Astrocyte (in vitro differentiated cells and primary cell): ENCODE measurements around the gene PPM1B. TPM values are rescaled to one million over a fixed set of nuclear protein-coding genes. Genes with fewer than 3 reads are reported as not detected.

Source experiments
- DNase-seq: peaks from one replicate; pipeline ENCODE4 v3.0.0-alpha.2; 2010; ENCODE audit warnings: low read depth
- FAIRE-seq: peaks from 2 replicates; lab custom pipeline; 2011; peaks lifted over from hg19 to GRCh38; lab: Jason Lieb, UNC
- H2AFZ ChIP-seq: 2 replicates; pipeline ENCODE4 v1.6.0; 2012; ENCODE audit warnings: low read depth, low read length, inconsistent platforms
- H3K27ac ChIP-seq: 2 replicates; pipeline ENCODE4 v1.5.1; 2011; ENCODE audit warnings: low read depth, low read length, inconsistent platforms
- H3K27me3 ChIP-seq: 2 replicates; pipeline ENCODE4 v1.6.0; 2011; ENCODE audit warnings: low read length, inconsistent platforms; ENCODE audit not compliant: insufficient read depth
- H3K36me3 ChIP-seq: 2 replicates; pipeline ENCODE4 v1.5.1; 2011; ENCODE audit warnings: low read length, inconsistent platforms; ENCODE audit not compliant: insufficient read depth
- H3K4me1 ChIP-seq: 2 replicates; pipeline ENCODE4 v1.5.1; 2011; ENCODE audit warnings: low read length, inconsistent platforms; ENCODE audit not compliant: insufficient read depth
- H3K4me2 ChIP-seq: 2 replicates; pipeline ENCODE4 v1.6.0; 2012; ENCODE audit warnings: low read length, inconsistent platforms
- H3K4me3 ChIP-seq: 2 replicates; pipeline ENCODE4 v1.5.1; 2011; ENCODE audit warnings: low read depth, mild to moderate bottlenecking, low read length, inconsistent platforms; ENCODE audit not compliant: insufficient read depth
- H3K79me2 ChIP-seq: 2 replicates; pipeline ENCODE4 v1.6.0; 2012; ENCODE audit warnings: mild to moderate bottlenecking, low read length, inconsistent platforms; ENCODE audit not compliant: insufficient read depth
- H3K9ac ChIP-seq: 2 replicates; pipeline ENCODE4 v1.6.0; 2012; ENCODE audit warnings: mild to moderate bottlenecking, low read length, inconsistent platforms
- H3K9me3 ChIP-seq: 2 replicates; pipeline ENCODE4 v1.5.1; 2012; ENCODE audit warnings: low read depth, mild to moderate bottlenecking, low read length, inconsistent platforms; ENCODE audit not compliant: insufficient read depth
- H4K20me1 ChIP-seq: 2 replicates; pipeline ENCODE4 v1.6.0; 2012; ENCODE audit warnings: low read length, inconsistent platforms; ENCODE audit not compliant: insufficient read depth
- H3K27ac Mint-ChIP-seq: one replicate; pipeline ENCODE4 v1.8.0; 2021; ENCODE audit warnings: mild to moderate bottlenecking, mixed read lengths; ENCODE audit not compliant: unreplicated experiment
- H3K27me3 Mint-ChIP-seq: one replicate; pipeline ENCODE4 v1.8.0; 2021; ENCODE audit warnings: low read depth, mixed read lengths; ENCODE audit not compliant: unreplicated experiment
- H3K36me3 Mint-ChIP-seq: one replicate; pipeline ENCODE4 v1.8.0; 2021; ENCODE audit warnings: low read depth, mixed read lengths; ENCODE audit not compliant: unreplicated experiment
- H3K4me1 Mint-ChIP-seq: one replicate; pipeline ENCODE4 v1.8.0; 2021; ENCODE audit warnings: low read depth, mixed read lengths; ENCODE audit not compliant: unreplicated experiment
- H3K4me3 Mint-ChIP-seq: one replicate; pipeline ENCODE4 v1.8.0; 2021; ENCODE audit warnings: mild to moderate bottlenecking, moderate library complexity, mixed read lengths; ENCODE audit not compliant: unreplicated experiment
- H3K9me3 Mint-ChIP-seq: one replicate; pipeline ENCODE4 v1.8.0; 2021; ENCODE audit warnings: mild to moderate bottlenecking, mixed read lengths; ENCODE audit not compliant: unreplicated experiment
- EZH2 ChIP-seq: IDR thresholded peaks from 2 replicates; pipeline ENCODE4 v1.6.1; 2012; ENCODE audit warnings: mild to moderate bottlenecking, low read length, inconsistent platforms; ENCODE audit not compliant: insufficient read depth
- total RNA-seq: library from RNA; stranded (reverse); gene quantifications from 2 replicates; pipeline ENCODE4 v1.2.1, GENCODE V29; 2021
- TF ChIP-seq, protein P1 (sequence below): IDR thresholded peaks from 2 replicates; pipeline ENCODE4 v1.5.1; 2011; ENCODE audit warnings: low read depth, mild to moderate bottlenecking, inconsistent platforms, low read length, moderate library complexity; ENCODE audit not compliant: insufficient read depth

PPM1B gene
- total RNA-seq, 1 donor from 2014 or later = 39.4 TPM

DNA sequence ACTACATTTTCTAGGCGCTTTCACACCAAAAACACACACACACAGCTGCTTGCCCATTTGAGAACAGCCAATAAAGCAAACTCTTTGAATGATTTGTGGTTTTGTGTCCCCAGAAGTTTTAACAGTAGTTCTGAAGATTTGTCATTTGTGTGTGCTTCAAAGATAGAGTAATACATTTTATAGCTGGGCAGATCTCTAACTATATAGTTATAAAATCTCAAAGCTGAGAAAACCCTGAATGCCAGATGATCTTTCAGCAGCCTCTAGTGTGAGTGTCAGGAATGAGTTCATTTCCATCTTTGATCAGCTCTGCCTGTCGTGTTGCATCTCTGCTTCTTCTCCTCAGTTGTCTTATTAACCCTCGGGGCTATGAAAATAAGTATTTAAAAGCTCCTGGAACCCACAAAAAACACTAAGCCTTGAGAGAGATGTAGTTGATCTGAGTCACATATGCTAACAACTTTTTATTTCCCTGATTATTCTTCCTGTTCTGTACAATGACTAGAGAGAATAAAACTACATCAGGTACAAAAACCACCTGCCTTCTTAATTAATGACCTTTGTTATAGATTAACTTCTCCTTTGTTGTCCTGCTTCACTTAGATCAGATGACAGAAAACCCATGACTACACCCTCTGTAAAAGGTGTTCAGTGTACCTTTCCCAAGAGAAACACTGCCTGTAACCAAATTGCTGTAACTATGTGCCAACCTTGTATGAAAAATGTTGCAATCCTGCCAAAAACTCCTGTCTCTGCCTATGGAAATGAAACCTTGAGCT lies 76.6 kb downstream of the PPM1B start:
- Histone ChIP-seq H3K79me2 (no peaks in the 10 kb centered on the region), H3K9me3 (no peaks in the 10 kb centered on the region), H4K20me1 (no peaks in the 10 kb centered on the region), H3K27ac (no peak overlapping the region), H3K9ac (no peak overlapping the region), H3K4me1 (no peaks in the 10 kb centered on the region), H3K36me3 (no peaks in the 10 kb centered on the region), H2AFZ (no peak overlapping the region), H3K27me3 (no peaks in the 10 kb centered on the region), H3K4me2 (no peak overlapping the region), H3K4me3 (no peak overlapping the region)
- DNase-seq (no peak), FAIRE-seq (no peak)
- TF ChIP-seq, protein P1, sequence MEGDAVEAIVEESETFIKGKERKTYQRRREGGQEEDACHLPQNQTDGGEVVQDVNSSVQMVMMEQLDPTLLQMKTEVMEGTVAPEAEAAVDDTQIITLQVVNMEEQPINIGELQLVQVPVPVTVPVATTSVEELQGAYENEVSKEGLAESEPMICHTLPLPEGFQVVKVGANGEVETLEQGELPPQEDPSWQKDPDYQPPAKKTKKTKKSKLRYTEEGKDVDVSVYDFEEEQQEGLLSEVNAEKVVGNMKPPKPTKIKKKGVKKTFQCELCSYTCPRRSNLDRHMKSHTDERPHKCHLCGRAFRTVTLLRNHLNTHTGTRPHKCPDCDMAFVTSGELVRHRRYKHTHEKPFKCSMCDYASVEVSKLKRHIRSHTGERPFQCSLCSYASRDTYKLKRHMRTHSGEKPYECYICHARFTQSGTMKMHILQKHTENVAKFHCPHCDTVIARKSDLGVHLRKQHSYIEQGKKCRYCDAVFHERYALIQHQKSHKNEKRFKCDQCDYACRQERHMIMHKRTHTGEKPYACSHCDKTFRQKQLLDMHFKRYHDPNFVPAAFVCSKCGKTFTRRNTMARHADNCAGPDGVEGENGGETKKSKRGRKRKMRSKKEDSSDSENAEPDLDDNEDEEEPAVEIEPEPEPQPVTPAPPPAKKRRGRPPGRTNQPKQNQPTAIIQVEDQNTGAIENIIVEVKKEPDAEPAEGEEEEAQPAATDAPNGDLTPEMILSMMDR = no peak
- no peak for TF ChIP-seq EZH2
- Mint-ChIP-seq H3K36me3 (no peaks in the 10 kb centered on the region), H3K4me1 (peaks cover 10% of the 10 kb centered on the region), H3K4me3 (no peak overlapping the region), H3K27me3 (no peaks in the 10 kb centered on the region), H3K27ac (no peak overlapping the region), H3K9me3 (no peaks in the 10 kb centered on the region)

GRCh38 chr2:44246436-44246835 lies 77.8 kb downstream of the PPM1B start:
- Mint-ChIP-seq H3K27me3 (no peaks in the 10 kb centered on the region), H3K4me1 (peaks cover 10% of the 10 kb centered on the region), H3K36me3 (peaks cover 1% of the 10 kb centered on the region), H3K4me3 (no peak overlapping the region), H3K9me3 (peaks cover 2% of the 10 kb centered on the region), H3K27ac (no peak overlapping the region)
- FAIRE-seq (no peak), DNase-seq (peak; percentile 48)
- no peak for TF ChIP-seq EZH2
- TF ChIP-seq, protein P1 = no peak
- H3K27me3 ChIP-seq = no peaks in the 10 kb centered on the region
- H3K36me3 ChIP-seq = no peaks in the 10 kb centered on the region
- H3K9ac ChIP-seq = no peak overlapping the region
- H4K20me1 ChIP-seq = no peaks in the 10 kb centered on the region
- no peaks in the 10 kb centered on the region for H3K9me3 ChIP-seq
- no peaks in the 10 kb centered on the region for H3K79me2 ChIP-seq
- H3K4me1 ChIP-seq = no peaks in the 10 kb centered on the region
- H2AFZ ChIP-seq = no peak overlapping the region
- no peak overlapping the region for H3K4me3 ChIP-seq
- H3K4me2 ChIP-seq = no peak overlapping the region
- no peak overlapping the region for H3K27ac ChIP-seq

- Histone ChIP-seq H3K4me3 (no peak overlapping the region), H3K9me3 (no peaks in the 10 kb centered on the region), H3K4me2 (no peak overlapping the region), H3K36me3 (no peaks in the 10 kb centered on the region), H3K79me2 (no peaks in the 10 kb centered on the region), H3K27ac (no peak overlapping the region), H3K27me3 (no peaks in the 10 kb centered on the region), H3K9ac (no peak overlapping the region), H4K20me1 (no peaks in the 10 kb centered on the region), H3K4me1 (no peaks in the 10 kb centered on the region), H2AFZ (no peak overlapping the region)
- DNase-seq (no peak), FAIRE-seq (no peak)
- no peak overlapping the region for H3K4me3 Mint-ChIP-seq
- peaks cover 2% of the 10 kb centered on the region for H3K36me3 Mint-ChIP-seq
- H3K4me1 Mint-ChIP-seq = peaks cover 10% of the 10 kb centered on the region
- peaks cover 3% of the 10 kb centered on the region for H3K9me3 Mint-ChIP-seq
- H3K27ac Mint-ChIP-seq = no peak overlapping the region
- H3K27me3 Mint-ChIP-seq = no peaks in the 10 kb centered on the region
- TF ChIP-seq, protein P1 = no peak
- no peak for TF ChIP-seq EZH2
Observed at GRCh38 chr2:44246840-44247369, 78.2 kb downstream of the PPM1B start.
